HG03460 (cell line): ENCODE measurements around the gene TNS3.

Experiments used
- ATAC-seq: cut with Tn5 transposase; IDR thresholded peaks from one replicate; pipeline ENCODE4 v1.9.1; 2021; ENCODE audit not compliant: unreplicated experiment

The TNS3 gene

GRCh38 chr7:47247132-47247531 is 334.8 kb downstream of the TNS3 start:
- no peak for ATAC-seq

DNA sequence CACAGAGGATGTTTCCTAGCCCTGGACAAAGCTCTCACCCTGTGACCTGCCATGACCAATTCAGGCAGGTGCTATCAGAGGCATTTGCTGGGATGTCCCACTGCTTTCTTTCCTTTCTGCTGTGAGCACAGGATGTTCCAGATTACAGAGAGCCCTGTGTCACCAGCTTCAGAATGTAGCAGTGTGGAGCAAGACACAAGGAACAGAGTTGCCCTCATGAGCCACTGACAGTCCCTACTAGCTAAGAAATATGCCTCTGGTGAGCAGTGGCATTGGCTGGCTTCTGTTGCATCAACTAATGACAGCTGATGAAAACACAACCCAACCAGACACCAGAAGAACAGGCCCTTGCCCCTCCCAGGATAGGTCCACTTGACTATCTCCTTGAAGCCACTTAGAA is 337.2 kb downstream of the TNS3 start:
- ATAC-seq, result no peak

- ATAC-seq, result no peak
Measured at GRCh38 chr7:47241112-47242065, 340.5 kb downstream of the TNS3 start.

- no peak for ATAC-seq
Measured at GRCh38 chr7:47239931-47240421, 341.9 kb downstream of the TNS3 start.

GRCh38 chr7:47239034-47239433 is 342.9 kb downstream of the TNS3 start:
- no peak for ATAC-seq

GRCh38 chr7:47236480-47237129 is 345.3 kb downstream of the TNS3 start:
- no peak for ATAC-seq

DNA sequence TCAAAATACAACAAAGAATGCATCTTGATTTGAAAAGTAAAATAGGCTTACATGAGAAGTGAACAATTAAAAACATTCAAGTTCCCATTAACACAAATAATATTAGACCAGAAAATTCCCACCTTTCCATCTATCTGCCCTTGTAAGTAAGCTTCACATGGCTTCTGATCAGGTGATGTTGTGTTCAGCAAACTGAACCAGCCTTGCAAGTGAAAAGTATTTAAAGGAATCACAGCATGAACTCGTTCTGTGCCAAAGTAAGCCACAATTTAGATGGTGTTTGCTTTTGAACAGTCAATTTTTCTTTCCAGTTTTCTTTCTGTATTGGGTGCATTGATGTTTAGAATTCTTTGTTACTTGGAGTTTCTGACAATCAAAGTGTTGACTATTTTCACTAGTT is 347.9 kb downstream of the TNS3 start:
- no peak for ATAC-seq

GRCh38 chr7:47232751-47233412 is 349.0 kb downstream of the TNS3 start:
- ATAC-seq, result no peak

- no peak for ATAC-seq
Measured at GRCh38 chr7:47231627-47232026, 350.3 kb downstream of the TNS3 start.

DNA sequence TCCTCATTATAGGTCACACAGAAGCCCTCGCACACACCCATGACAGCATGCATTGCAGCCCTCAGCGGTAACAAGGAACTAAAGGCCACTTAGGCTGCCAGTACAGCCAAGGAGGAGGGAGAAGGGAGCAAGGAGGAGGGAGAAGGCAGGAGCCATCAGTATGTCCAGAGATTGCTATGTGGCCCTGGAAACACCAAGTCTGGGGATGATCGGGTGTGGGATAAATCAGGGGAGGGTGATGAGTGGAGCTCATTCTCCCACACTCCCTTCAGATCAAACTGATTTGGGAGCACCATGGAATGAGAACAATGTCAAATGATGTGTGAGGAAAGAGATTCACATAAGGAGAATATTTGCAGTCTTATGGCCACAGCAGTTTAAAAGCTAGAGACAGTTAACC is 350.9 kb downstream of the TNS3 start:
- ATAC-seq, result no peak

DNA sequence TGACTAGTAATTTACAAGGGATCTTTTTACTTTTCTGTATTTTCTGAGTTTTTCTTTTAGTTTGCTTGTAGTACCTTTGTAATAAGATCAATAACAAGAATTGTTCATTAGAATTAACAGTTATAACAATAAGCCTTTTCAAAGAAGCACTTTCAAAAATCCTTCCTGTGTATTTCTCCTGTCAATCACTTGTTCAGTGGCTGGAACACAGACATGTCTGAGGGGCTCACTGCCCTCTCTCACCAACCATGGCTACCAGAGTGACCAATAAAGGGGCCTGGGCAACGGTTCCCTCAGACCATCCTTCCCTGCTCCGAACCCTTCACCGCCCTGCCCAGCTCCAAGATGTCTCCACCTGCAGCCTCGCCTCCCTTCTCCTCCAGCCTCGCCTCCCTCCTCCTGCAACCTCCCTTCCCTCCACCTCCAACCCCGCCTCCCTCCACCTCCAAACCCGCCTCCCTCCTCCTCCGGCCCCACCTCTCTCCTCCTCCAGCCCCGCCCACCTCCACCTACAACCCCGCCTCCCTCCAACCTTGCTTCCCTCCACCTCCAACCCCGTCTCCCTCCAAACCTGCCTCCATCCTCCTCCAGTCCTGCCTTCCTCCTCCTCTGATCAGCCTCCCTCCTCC is 353.4 kb downstream of the TNS3 start:
- ATAC-seq, result no peak

DNA sequence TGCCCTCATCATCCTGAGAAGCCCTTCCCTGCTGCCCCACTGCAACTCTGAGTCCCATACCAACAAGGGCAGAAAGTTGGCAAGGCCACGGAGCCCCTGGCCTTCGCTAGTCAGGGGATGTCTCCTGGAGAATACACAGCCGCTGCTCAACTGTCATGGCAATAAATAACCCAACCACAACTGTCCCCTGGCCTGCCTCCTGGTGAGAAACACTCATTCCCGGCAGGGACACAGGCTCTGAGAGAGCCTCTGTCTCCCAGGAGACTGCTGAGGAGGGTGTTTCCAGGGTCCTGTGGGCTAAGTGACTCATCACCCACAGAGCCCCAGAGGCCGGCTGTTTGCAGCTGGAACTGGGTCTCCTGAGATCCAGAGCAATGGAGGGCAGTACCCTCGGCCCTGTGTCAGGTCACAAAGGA is 354.1 kb downstream of the TNS3 start:
- ATAC-seq, result peak; percentile 77

- ATAC-seq, result no peak
Measured at GRCh38 chr7:47226696-47227095, 355.2 kb downstream of the TNS3 start.

DNA sequence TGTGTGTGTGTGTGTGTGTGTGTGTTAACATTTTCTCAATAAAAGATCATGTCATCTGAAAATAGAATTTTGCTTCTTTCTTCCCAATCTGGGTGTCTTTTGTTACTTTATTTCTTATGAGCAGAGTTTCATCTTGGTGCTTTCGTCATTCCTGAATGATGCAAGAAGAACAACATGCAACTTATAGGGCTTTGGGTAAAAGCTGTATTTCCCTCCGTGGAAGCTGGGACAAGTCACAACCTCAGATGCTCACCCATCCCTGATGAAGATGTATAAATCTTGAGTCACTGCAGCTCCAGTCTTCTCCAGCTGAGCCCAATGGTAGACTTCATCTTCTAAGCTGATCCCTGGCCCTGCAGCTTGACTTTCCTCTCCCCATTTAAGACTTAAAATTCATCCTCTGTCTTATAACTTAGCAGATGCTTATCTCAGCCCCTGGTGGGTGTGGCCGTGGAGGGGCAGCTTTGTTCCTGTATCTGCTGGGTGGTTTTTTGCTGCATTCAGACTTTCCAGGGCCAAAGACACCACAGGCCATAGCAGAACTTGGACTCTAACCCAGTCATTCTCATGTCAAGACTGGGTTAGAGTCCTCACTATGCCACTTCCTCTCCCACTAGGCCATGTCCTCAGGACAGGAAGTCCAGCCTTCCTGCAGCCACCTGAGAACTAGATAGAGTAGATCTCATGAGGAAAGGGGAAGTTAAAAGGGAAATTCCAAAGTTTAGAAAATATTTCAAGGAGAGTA is 356.4 kb downstream of the TNS3 start:
- peak; percentile 37 for ATAC-seq
